Right renal cortex interstitium (tissue), 3 donors: ENCODE measurements around the gene KIF4A. TPM values are rescaled to one million over a fixed set of nuclear protein-coding genes. Genes with fewer than 3 reads are reported as not detected.

Experiments
- DNase-seq, 3 donors: peaks; one replicate each; pipeline ENCODE4 v3.0.0-alpha.2; 2013; ENCODE audit warnings: low read depth in 3 of 3, low spot score in 2 of 3
- polyA plus RNA-seq, 3 donors: library from polyadenylated mRNA; unstranded; fragments of 120-200 nt; gene quantifications; one replicate each; pipeline ENCODE4 v1.2.1, GENCODE V29; 2013; ENCODE audit not compliant: insufficient read length in 3 of 3

KIF4A gene
- polyA plus RNA-seq, 3 donors: 17.6 to 20.1 (median 18.2) TPM

- DNase-seq: no peak
These were observed 145.1 kb downstream of the KIF4A start for GRCh38 chrX:70434914-70435586.

- no peak for DNase-seq
These were observed 146.4 kb downstream of the KIF4A start for GRCh38 chrX:70436343-70436742.

GRCh38 chrX:70437011-70437410 lies 147.1 kb downstream of the KIF4A start:
- no peak for DNase-seq

GRCh38 chrX:70437921-70438665 lies 148.2 kb downstream of the KIF4A start:
- no peak for DNase-seq

- no peak for DNase-seq
These were observed 149.1 kb downstream of the KIF4A start for GRCh38 chrX:70439016-70439415.

- DNase-seq: no peak
These were observed 152.3 kb downstream of the KIF4A start for GRCh38 chrX:70442224-70442623.

- no peak for DNase-seq
These were observed 154.5 kb downstream of the KIF4A start, which contains the start of gene DLG3 for GRCh38 chrX:70444326-70444945. Gene DLG3 (plus strand): TSS chrX:70444835. CDS start chrX:70445202, 367 bp downstream.

GRCh38 chrX:70444946-70445656 lies 155.2 kb downstream of the KIF4A start:
- DNase-seq: no peak

GRCh38 chrX:70445951-70446350 lies 156.0 kb downstream of the KIF4A start:
- no peak for DNase-seq

- DNase-seq: no peak
These were observed 156.8 kb downstream of the KIF4A start for GRCh38 chrX:70446380-70447350.

GRCh38 chrX:70449457-70449966 lies 159.6 kb downstream of the KIF4A start:
- DNase-seq: no peak

- no peak for DNase-seq
These were observed 162.3 kb downstream of the KIF4A start for GRCh38 chrX:70452143-70452733.

- no peak for DNase-seq
These were observed 163.2 kb downstream of the KIF4A start for GRCh38 chrX:70453024-70453618.

GRCh38 chrX:70454441-70455365 lies 164.8 kb downstream of the KIF4A start:
- peak; percentile 68 to 69 (median 69) for DNase-seq

- no peak for DNase-seq
These were observed 165.7 kb downstream of the KIF4A start for GRCh38 chrX:70455366-70456202.

GRCh38 chrX:70456256-70456655 lies 166.4 kb downstream of the KIF4A start:
- no peak for DNase-seq

- no peak for DNase-seq
These were observed 171.1 kb downstream of the KIF4A start for GRCh38 chrX:70461026-70461425.
